Measurements from ENCODE around the gene RAP1A.

The RAP1A gene

GRCh38 chr1:111615870-111616715 is 3.5 kb upstream of the RAP1A start:
- no peak overlapping the region for H3K4me3 ChIP-seq (ENCODE audit: low read depth, low read length)
- peaks cover 14% of the 10 kb centered on the region; the same call in 1 of the 2 replicates for H3K4me1 ChIP-seq (ENCODE audit: control insufficient read depth, insufficient read depth, low read length)
- H3K27ac ChIP-seq (ENCODE audit: low read depth, low read length), result no peak overlapping the region
- no peaks in the 10 kb centered on the region for H3K27me3 ChIP-seq (ENCODE audit: control insufficient read depth, insufficient read depth, low read length)
- H3K9me3 ChIP-seq (ENCODE audit: control insufficient read depth, insufficient read depth, low read length), result no peaks in the 10 kb centered on the region
- no peaks in the 10 kb centered on the region for H3K36me3 ChIP-seq (ENCODE audit: control insufficient read depth, insufficient read depth, low read length)
- H3K9ac ChIP-seq (ENCODE audit: low read depth, low read length), result no peak overlapping the region

- Histone ChIP-seq H3K9me3 (ENCODE audit: control insufficient read depth, insufficient read depth, low read length) (no peaks in the 10 kb centered on the region), H3K4me1 (ENCODE audit: control insufficient read depth, insufficient read depth, low read length) (peaks cover 27% of the 10 kb centered on the region), H3K27ac (ENCODE audit: low read depth, low read length) (no peak overlapping the region), H3K4me3 (ENCODE audit: low read depth, low read length) (no peak overlapping the region), H3K36me3 (ENCODE audit: control insufficient read depth, insufficient read depth, low read length) (no peaks in the 10 kb centered on the region), H3K9ac (ENCODE audit: low read depth, low read length) (no peak overlapping the region), H3K27me3 (ENCODE audit: control insufficient read depth, insufficient read depth, low read length) (no peaks in the 10 kb centered on the region)
Measured at GRCh38 chr1:111618081-111618480, 1.5 kb upstream of the RAP1A start.

DNA sequence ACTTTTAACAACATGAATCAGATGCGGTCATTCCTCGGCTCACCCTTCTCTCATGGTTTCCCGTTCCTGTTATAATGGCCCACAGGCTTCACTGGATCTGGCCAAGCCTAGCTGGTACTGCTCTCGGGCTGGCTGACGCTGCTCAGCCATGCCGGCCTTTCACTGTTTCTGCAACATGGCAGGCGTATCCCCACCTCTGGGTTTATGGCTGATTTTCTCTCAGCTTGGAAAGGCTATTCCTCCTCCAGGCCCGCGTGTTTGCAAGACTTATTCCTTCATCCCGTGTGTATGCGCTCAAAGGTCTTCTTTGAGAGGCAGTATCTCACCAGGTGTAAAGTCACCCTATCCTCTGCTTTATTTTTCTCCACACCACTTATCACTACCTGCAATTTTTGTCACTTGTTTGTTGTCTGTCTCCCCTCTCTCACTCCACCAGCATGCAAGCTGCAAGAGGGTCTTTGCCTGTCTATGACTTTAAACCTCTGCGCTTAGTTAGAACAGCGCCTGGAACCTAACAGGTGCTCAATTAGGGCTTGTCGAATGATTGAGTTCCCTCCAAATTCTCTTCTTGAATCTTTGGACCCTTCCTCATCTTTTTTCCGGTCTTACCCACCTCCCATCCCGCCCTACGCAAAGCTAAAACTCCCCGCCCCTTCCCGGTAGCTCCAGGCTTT is 491 bp upstream of the RAP1A start:
- H3K27me3 ChIP-seq (ENCODE audit: control insufficient read depth, insufficient read depth, low read length), result no peaks in the 10 kb centered on the region
- peaks cover 29% of the 10 kb centered on the region for H3K4me1 ChIP-seq (ENCODE audit: control insufficient read depth, insufficient read depth, low read length)
- peak overlapping the region; percentile 21 for H3K27ac ChIP-seq (ENCODE audit: low read depth, low read length)
- H3K4me3 ChIP-seq (ENCODE audit: low read depth, low read length), result peak overlapping the region; percentile 66
- no peaks in the 10 kb centered on the region for H3K36me3 ChIP-seq (ENCODE audit: control insufficient read depth, insufficient read depth, low read length)
- H3K9ac ChIP-seq (ENCODE audit: low read depth, low read length), result no peak overlapping the region
- no peaks in the 10 kb centered on the region for H3K9me3 ChIP-seq (ENCODE audit: control insufficient read depth, insufficient read depth, low read length)

DNA sequence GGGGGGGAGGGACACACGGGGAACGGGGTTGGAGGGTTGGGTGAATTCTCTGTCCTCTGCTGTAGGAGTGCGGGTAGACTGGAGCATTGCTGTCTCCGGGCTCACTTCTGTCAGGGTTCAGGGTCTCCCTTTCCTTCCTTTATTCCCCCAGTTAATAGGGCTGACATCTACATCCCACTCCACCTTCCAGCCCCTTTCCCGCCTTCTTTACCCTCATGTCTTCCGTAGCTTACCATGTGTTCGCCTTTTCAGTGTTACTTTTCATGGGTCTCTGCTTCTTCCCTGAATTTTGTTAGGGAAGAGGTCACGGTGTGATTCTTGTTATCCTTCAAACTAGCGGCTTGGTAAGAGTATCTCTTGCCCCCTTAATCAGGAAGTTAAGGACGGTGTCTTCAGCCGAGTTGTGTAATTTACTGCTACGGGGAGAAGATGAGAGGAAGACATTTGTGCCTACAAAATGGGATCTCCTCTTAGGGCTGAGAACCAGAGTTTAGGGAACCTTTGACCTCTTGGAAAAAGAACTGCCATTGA is 917 bp downstream of the RAP1A start:
- peak overlapping the region; percentile 97 for H3K4me3 ChIP-seq (ENCODE audit: low read depth, low read length)
- H3K27me3 ChIP-seq (ENCODE audit: control insufficient read depth, insufficient read depth, low read length), result no peaks in the 10 kb centered on the region
- peak overlapping the region; percentile 78 for H3K27ac ChIP-seq (ENCODE audit: low read depth, low read length)
- no peaks in the 10 kb centered on the region for H3K9me3 ChIP-seq (ENCODE audit: control insufficient read depth, insufficient read depth, low read length)
- H3K9ac ChIP-seq (ENCODE audit: low read depth, low read length), result peak overlapping the region; percentile 58
- peaks cover 32% of the 10 kb centered on the region for H3K4me1 ChIP-seq (ENCODE audit: control insufficient read depth, insufficient read depth, low read length)
- H3K36me3 ChIP-seq (ENCODE audit: control insufficient read depth, insufficient read depth, low read length), result no peaks in the 10 kb centered on the region

DNA sequence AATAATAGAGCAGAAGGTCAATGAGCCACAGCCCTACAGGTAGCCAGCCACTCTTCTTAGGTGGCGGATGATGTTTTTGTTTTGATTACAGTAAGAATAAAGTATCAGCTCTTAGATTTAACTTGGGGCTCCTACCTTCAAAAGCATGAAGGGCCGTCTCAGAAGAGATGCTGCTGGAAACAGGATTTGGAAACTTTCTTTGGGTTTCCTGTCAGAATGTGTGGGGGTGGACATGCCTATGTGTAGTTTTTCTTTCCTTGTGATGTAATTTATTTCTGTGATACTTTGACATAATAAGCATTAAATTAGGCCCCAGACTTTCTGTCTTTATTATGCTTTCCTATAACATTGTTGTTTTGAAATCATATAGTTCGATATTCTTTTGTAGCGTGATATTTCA is 1.5 kb downstream of the RAP1A start:
- Histone ChIP-seq H3K9ac (ENCODE audit: low read depth, low read length) (no peak overlapping the region), H3K9me3 (ENCODE audit: control insufficient read depth, insufficient read depth, low read length) (no peaks in the 10 kb centered on the region)

DNA sequence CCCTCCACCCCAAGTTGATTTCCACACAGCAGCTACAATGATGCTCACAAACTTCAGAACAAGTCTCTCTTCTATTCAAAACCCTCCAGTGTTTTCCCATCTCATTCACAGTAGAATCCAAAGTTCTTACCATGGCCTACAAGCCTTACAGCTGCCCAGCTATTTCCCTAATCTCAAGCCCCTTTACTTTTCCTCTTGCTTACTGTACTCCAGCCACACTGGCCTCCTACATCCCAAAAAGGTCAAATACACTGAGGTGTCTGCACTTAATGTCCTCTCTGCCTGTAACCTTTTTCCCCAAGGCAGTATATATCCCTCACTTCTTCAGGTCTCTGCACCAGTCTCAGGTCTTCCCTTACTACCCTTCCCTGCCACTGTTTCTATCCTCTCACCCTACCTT is 2.6 kb downstream of the RAP1A start:
- Histone ChIP-seq H3K9ac (ENCODE audit: low read depth, low read length) (no peak overlapping the region), H3K4me1 (ENCODE audit: control insufficient read depth, insufficient read depth, low read length) (peaks cover 32% of the 10 kb centered on the region), H3K4me3 (ENCODE audit: low read depth, low read length) (no peak overlapping the region)

More for the DNA sequence above, 1.5 kb downstream of the RAP1A start:
- Histone ChIP-seq H3K27me3 (ENCODE audit: control insufficient read depth, insufficient read depth, low read length) (no peaks in the 10 kb centered on the region), H3K36me3 (ENCODE audit: control insufficient read depth, insufficient read depth, low read length) (no peaks in the 10 kb centered on the region), H3K27ac (ENCODE audit: low read depth, low read length) (no peak overlapping the region), H3K4me1 (ENCODE audit: control insufficient read depth, insufficient read depth, low read length) (peaks cover 32% of the 10 kb centered on the region), H3K4me3 (ENCODE audit: low read depth, low read length) (peak overlapping the region; percentile 97)

GRCh38 chr1:111624382-111624781 is 4.8 kb downstream of the RAP1A start:
- H3K36me3 ChIP-seq (ENCODE audit: control insufficient read depth, insufficient read depth, low read length), result no peaks in the 10 kb centered on the region
- H3K9ac ChIP-seq (ENCODE audit: low read depth, low read length), result no peak overlapping the region
- no peaks in the 10 kb centered on the region for H3K27me3 ChIP-seq (ENCODE audit: control insufficient read depth, insufficient read depth, low read length)
- peaks cover 41% of the 10 kb centered on the region for H3K4me1 ChIP-seq (ENCODE audit: control insufficient read depth, insufficient read depth, low read length)
- H3K4me3 ChIP-seq (ENCODE audit: low read depth, low read length), result no peak overlapping the region
- H3K27ac ChIP-seq (ENCODE audit: low read depth, low read length), result no peak overlapping the region
- no peaks in the 10 kb centered on the region for H3K9me3 ChIP-seq (ENCODE audit: control insufficient read depth, insufficient read depth, low read length)

More for the DNA sequence above, 2.6 kb downstream of the RAP1A start:
- H3K27ac ChIP-seq (ENCODE audit: low read depth, low read length), result no peak overlapping the region
- no peaks in the 10 kb centered on the region for H3K27me3 ChIP-seq (ENCODE audit: control insufficient read depth, insufficient read depth, low read length)
- H3K36me3 ChIP-seq (ENCODE audit: control insufficient read depth, insufficient read depth, low read length), result no peaks in the 10 kb centered on the region
- H3K9me3 ChIP-seq (ENCODE audit: control insufficient read depth, insufficient read depth, low read length), result no peaks in the 10 kb centered on the region

DNA sequence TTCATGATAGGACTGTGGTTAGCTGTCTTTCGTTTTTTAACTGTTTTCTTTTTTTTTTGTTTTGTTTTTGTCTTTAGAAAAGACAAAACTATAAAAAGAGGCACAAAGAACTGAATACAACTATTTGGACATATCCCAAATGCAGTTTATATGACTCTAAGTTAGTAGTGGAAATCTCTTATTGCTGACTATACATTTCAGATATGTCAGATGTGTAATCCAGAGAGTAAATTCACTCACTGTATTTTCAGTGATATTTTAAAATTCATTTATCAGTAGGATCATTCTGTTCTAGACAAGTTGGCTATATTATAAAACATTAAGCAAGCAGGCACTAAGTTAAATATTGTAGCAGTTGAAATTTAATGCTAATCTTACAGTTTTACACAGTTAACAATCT is 5.7 kb downstream of the RAP1A start:
- no peak overlapping the region for H3K4me3 ChIP-seq (ENCODE audit: low read depth, low read length)

GRCh38 chr1:111628153-111628552 is 8.6 kb downstream of the RAP1A start:
- Histone ChIP-seq H3K4me1 (ENCODE audit: control insufficient read depth, insufficient read depth, low read length) (peaks cover 21% of the 10 kb centered on the region), H3K36me3 (ENCODE audit: control insufficient read depth, insufficient read depth, low read length) (no peaks in the 10 kb centered on the region), H3K4me3 (ENCODE audit: low read depth, low read length) (no peak overlapping the region), H3K9me3 (ENCODE audit: control insufficient read depth, insufficient read depth, low read length) (no peaks in the 10 kb centered on the region), H3K9ac (ENCODE audit: low read depth, low read length) (no peak overlapping the region), H3K27me3 (ENCODE audit: control insufficient read depth, insufficient read depth, low read length) (no peaks in the 10 kb centered on the region), H3K27ac (ENCODE audit: low read depth, low read length) (no peak overlapping the region)

More for the DNA sequence above, 5.7 kb downstream of the RAP1A start:
- Histone ChIP-seq H3K27ac (ENCODE audit: low read depth, low read length) (no peak overlapping the region), H3K27me3 (ENCODE audit: control insufficient read depth, insufficient read depth, low read length) (no peaks in the 10 kb centered on the region), H3K36me3 (ENCODE audit: control insufficient read depth, insufficient read depth, low read length) (no peaks in the 10 kb centered on the region), H3K9ac (ENCODE audit: low read depth, low read length) (no peak overlapping the region), H3K4me1 (ENCODE audit: control insufficient read depth, insufficient read depth, low read length) (peaks cover 41% of the 10 kb centered on the region), H3K9me3 (ENCODE audit: control insufficient read depth, insufficient read depth, low read length) (no peaks in the 10 kb centered on the region)

GRCh38 chr1:111629190-111629954 is 9.8 kb downstream of the RAP1A start:
- no peak overlapping the region for H3K9ac ChIP-seq (ENCODE audit: low read depth, low read length)
- H3K4me1 ChIP-seq (ENCODE audit: control insufficient read depth, insufficient read depth, low read length), result peaks cover 16% of the 10 kb centered on the region
- no peak overlapping the region for H3K27ac ChIP-seq (ENCODE audit: low read depth, low read length)

More at GRCh38 chr1:111629190-111629954, 9.8 kb downstream of the RAP1A start:
- Histone ChIP-seq H3K36me3 (ENCODE audit: control insufficient read depth, insufficient read depth, low read length) (no peaks in the 10 kb centered on the region), H3K27me3 (ENCODE audit: control insufficient read depth, insufficient read depth, low read length) (no peaks in the 10 kb centered on the region), H3K4me3 (ENCODE audit: low read depth, low read length) (no peak overlapping the region), H3K9me3 (ENCODE audit: control insufficient read depth, insufficient read depth, low read length) (no peaks in the 10 kb centered on the region)
